HepG2 (cell line): ENCODE results near the gene PARK7. TPM values are rescaled to one million over a fixed set of nuclear protein-coding genes. Genes with fewer than 3 reads are reported as not detected.

ENCODE experiments used
- BORCS8-MEF2B ChIP-seq: sonication (generic); formaldehyde crosslinking; IDR thresholded peaks from 2 replicates; pipeline ENCODE4 v1.8.0; 2022; ENCODE audit warnings: mild to moderate bottlenecking, missing genetic modification reagents
- CHCHD3 ChIP-seq: sonication (generic); formaldehyde crosslinking; IDR thresholded peaks from 2 replicates; pipeline ENCODE4 v1.8.0; 2022; ENCODE audit warnings: mild to moderate bottlenecking, missing genetic modification reagents, moderate library complexity
- CHD4 ChIP-seq: fragments of 200-600 bp; sonication (generic); IDR thresholded peaks from 2 replicates; pipeline ENCODE4 v1.7.0; 2017; ENCODE audit warnings: mild to moderate bottlenecking, low read length, borderline replicate concordance
- EP300 ChIP-seq, 3 experiments: sonication (generic) in 1 of 3; formaldehyde crosslinking in 1 of 3; IDR thresholded peaks; 2 replicates each; pipeline versions ENCODE4 v1.5.1 to v1.6.1; 2011 to 2020; ENCODE audit warnings: low read depth in 2 of 3, low read length in 2 of 3, borderline replicate concordance in 1 of 3, improper control_type of control experiment in 1 of 3, mild to moderate bottlenecking in 1 of 3, missing genetic modification reagents in 1 of 3, moderate library complexity in 1 of 3
- FOXM1 ChIP-seq: sonication (generic); formaldehyde crosslinking; IDR thresholded peaks from 2 replicates; pipeline ENCODE4 v1.5.0; 2020; ENCODE audit warnings: missing genetic modification reagents
- HDAC2 ChIP-seq: sonication (generic); formaldehyde crosslinking; IDR thresholded peaks from 2 replicates; pipeline ENCODE4 v1.4.0; 2020; ENCODE audit warnings: missing genetic modification reagents
- HES4 ChIP-seq: sonication (generic); formaldehyde crosslinking; IDR thresholded peaks from 2 replicates; pipeline ENCODE4 v1.9.0; 2021; ENCODE audit warnings: mild to moderate bottlenecking, missing genetic modification reagents, borderline replicate concordance
- LCORL ChIP-seq, 2 experiments: fragments of 450-650 bp in 1 of 2; sonication (generic) in 1 of 2; formaldehyde crosslinking in 1 of 2; IDR thresholded peaks; 2 replicates each; pipeline versions ENCODE4 v1.5.0 to v1.6.1; 2017 to 2020; ENCODE audit warnings: antibody characterized with exemption in 1 of 2, missing genetic modification reagents in 1 of 2
- MIER2 ChIP-seq: IDR thresholded peaks from 2 replicates; pipeline ENCODE4 v1.6.1; 2016; ENCODE audit warnings: missing biosample characterization, missing genetic modification reagents
- NFIB ChIP-seq: sonication (generic); formaldehyde crosslinking; IDR thresholded peaks from 2 replicates; pipeline ENCODE4 v1.9.0; 2021; ENCODE audit warnings: missing genetic modification reagents, mild to moderate bottlenecking, borderline replicate concordance
- NR2F6 ChIP-seq, 2 experiments: IDR thresholded peaks; 2 replicates each; pipeline ENCODE4 v1.6.1; 2016; ENCODE audit warnings: antibody characterized with exemption in 1 of 2, mild to moderate bottlenecking in 1 of 2
- ONECUT2 ChIP-seq: sonication (generic); formaldehyde crosslinking; IDR thresholded peaks from 2 replicates; pipeline ENCODE4 v1.4.0; 2020; ENCODE audit warnings: missing genetic modification reagents
- SIN3A ChIP-seq: IDR thresholded peaks from 2 replicates; pipeline ENCODE4 v1.6.1; 2011; ENCODE audit warnings: low read depth, mild to moderate bottlenecking, control low read depth, low read length, borderline replicate concordance
- TRIM24 ChIP-seq: sonication (generic); formaldehyde crosslinking; IDR thresholded peaks from 2 replicates; pipeline ENCODE4 v1.8.0; 2022; ENCODE audit warnings: mild to moderate bottlenecking, missing genetic modification reagents
- ZBTB3 ChIP-seq: sonication (generic); formaldehyde crosslinking; IDR thresholded peaks from 2 replicates; pipeline ENCODE4 v1.4.0; 2020; ENCODE audit warnings: low read depth, mild to moderate bottlenecking, moderate library complexity, missing genetic modification reagents, borderline replicate concordance
- ZNF224 ChIP-seq: sonication (generic); formaldehyde crosslinking; IDR thresholded peaks from 2 replicates; pipeline ENCODE4 v1.5.0; 2020; ENCODE audit warnings: mild to moderate bottlenecking, missing genetic modification reagents
- ZNF225 ChIP-seq: sonication (generic); formaldehyde crosslinking; IDR thresholded peaks from 2 replicates; pipeline ENCODE4 v1.4.0; 2020; ENCODE audit warnings: mild to moderate bottlenecking, missing genetic modification reagents
- ZNF331 ChIP-seq: sonication (generic); formaldehyde crosslinking; IDR thresholded peaks from 2 replicates; pipeline ENCODE4 v1.4.0; 2020; ENCODE audit warnings: missing genetic modification reagents
- ZNF468 ChIP-seq: sonication (generic); formaldehyde crosslinking; IDR thresholded peaks from 2 replicates; pipeline ENCODE4 v1.8.0; 2022; ENCODE audit warnings: mild to moderate bottlenecking, moderate library complexity, missing genetic modification reagents
- ZNF510 ChIP-seq: sonication (generic); formaldehyde crosslinking; IDR thresholded peaks from 2 replicates; pipeline ENCODE4 v1.4.0; 2020; ENCODE audit warnings: low read depth, mild to moderate bottlenecking, missing genetic modification reagents
- ZNF547 ChIP-seq: sonication (generic); formaldehyde crosslinking; IDR thresholded peaks from 2 replicates; pipeline ENCODE4 v1.5.1; 2020; ENCODE audit warnings: mild to moderate bottlenecking, missing genetic modification reagents
- ZNF556 ChIP-seq: sonication (generic); formaldehyde crosslinking; IDR thresholded peaks from 2 replicates; pipeline ENCODE4 v1.4.0; 2020; ENCODE audit warnings: mild to moderate bottlenecking, missing genetic modification reagents, borderline replicate concordance
- polyA plus RNA-seq, 8 experiments: library from polyadenylated mRNA; depleted of rRNA in 3 of 8; stranded (reverse) in 7 of 8; unstranded in 1 of 8; fragments of >200 nt; fragmentation: Illumina TruSeq in 4 of 8; extraction: Trizol in 4 of 8; gene quantifications; 2 replicates each; pipeline versions ENCODE4 v1.2.1 to v1.2.3, GENCODE V29; 2011 to 2016; ENCODE audit warnings: low read depth in 4 of 8, missing spikeins in 1 of 8, mixed read lengths in 1 of 8; ENCODE audit not compliant: insufficient read depth in 1 of 8
- total RNA-seq, 5 experiments: library from RNA; depleted of rRNA; stranded (reverse); fragments of >200 nt; fragmentation: Illumina TruSeq; extraction: Trizol; gene quantifications; 2 replicates each; pipeline ENCODE4 v1.2.3, GENCODE V29; 2016; ENCODE audit warnings: low read depth in 1 of 5
- TF ChIP-seq, protein P1 (sequence below): sonication (generic); formaldehyde crosslinking; IDR thresholded peaks from 2 replicates; pipeline ENCODE4 v1.4.0; 2020; ENCODE audit warnings: mild to moderate bottlenecking, low read depth, missing genetic modification reagents
- TF ChIP-seq, protein P2 (sequence below): IDR thresholded peaks from 2 replicates; pipeline ENCODE4 v1.6.1; 2016; ENCODE audit warnings: missing compliant biosample characterization, missing genetic modification reagents, borderline replicate concordance
- TF ChIP-seq, protein P3 (sequence below): sonication (generic); formaldehyde crosslinking; conservative IDR thresholded peaks from 2 replicates; pipeline ENCODE4 v1.8.0; 2022; ENCODE audit warnings: missing genetic modification reagents

The PARK7 gene
- total and polyA plus RNA-seq, 2 of the 13 experiments (the other 11 are each of a cell fraction or from before 2014, with no cell fraction given): 212 to 296 TPM

DNA sequence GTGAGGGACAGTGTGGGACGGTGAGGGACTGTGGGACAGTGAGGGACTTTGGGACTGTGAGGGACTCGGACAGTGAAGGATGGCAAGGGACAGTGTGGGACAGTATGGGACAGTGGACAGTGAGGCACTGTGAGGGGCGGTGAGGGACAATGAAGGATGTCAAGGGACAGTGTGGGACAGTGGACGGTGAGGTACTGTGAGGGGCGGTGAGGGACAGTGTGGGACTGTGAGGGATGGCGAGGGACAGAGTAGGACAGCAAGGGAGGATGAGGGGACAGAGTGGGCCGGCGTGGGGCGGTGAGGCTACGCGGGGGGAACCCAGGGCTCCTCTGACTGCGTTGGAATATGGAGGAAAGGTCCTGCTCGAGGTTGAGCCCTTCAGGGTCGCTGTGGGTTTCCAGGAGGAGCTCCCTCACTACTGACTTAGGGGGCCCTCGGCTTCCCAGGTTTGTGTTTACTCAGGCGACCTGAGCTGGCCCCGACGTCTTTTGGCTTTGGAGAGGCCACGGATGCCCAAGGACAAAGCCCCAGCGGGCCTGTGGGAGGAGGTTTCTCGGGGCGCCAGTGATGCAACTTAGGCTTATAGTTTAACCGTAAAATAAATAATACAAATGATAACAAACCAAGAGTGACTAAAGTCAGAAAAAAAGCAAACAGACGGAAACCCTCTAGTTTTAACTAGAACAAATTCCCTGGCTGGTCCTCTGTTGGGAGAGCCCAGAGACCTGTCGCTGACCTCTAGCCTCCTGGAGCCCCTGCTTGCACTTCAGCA is 65.7 kb downstream of the PARK7 start (continued):
- TF ChIP-seq LCORL (IDR thresholded peaks at IDR 0.05) (no peak), LCORL (CRISPR knock-in tag; IDR thresholded peaks at IDR 0.05) (no peak; the same call in none of the 2 replicates), CHCHD3 (CRISPR knock-in tag) (0 out of 2 replicates have a peak, but pooled peaks have one; percentile 15), MIER2 (no peak), HES4 (CRISPR knock-in tag) (no peak), SIN3A (no peak), TRIM24 (CRISPR knock-in tag) (no peak), ZNF224 (CRISPR knock-in tag) (peak; percentile 42; the same call in 1 of the 2 replicates), ZNF510 (CRISPR knock-in tag) (peak; percentile 40), HDAC2 (CRISPR knock-in tag) (peak; percentile 89), ONECUT2 (no peak), NR2F6 (IDR thresholded peaks at IDR 0.05) (peak; percentile 92), NR2F6 (CRISPR knock-in tag; IDR thresholded peaks at IDR 0.05) (peak; percentile 87), BORCS8-MEF2B (CRISPR knock-in tag) (0 out of 2 replicates have a peak, but pooled peaks have one; percentile 36), ZBTB3 (CRISPR knock-in tag) (no peak), EP300 (IDR thresholded peaks at IDR 0.05; ENCODE audit: low read depth in 2 of 2, low read length in 2 of 2) (peak; percentile 48 to 97; a peak in 2 of 4 replicates), EP300 (CRISPR knock-in tag; IDR thresholded peaks at IDR 0.05; ENCODE audit: borderline replicate concordance) (peak; percentile 48; the same call in 1 of the 2 replicates), CHD4 (no peak), ZNF556 (peak; percentile 31; the same call in 1 of the 2 replicates), ZNF468 (CRISPR knock-in tag) (no peak), ZNF331 (CRISPR knock-in tag) (no peak; the same call in 1 of the 2 replicates), NFIB (peak; percentile 58; the same call in 1 of the 2 replicates), ZNF547 (peak; percentile 21; the same call in 1 of the 2 replicates), FOXM1 (CRISPR knock-in tag) (no peak), ZNF225 (CRISPR knock-in tag) (0 out of 2 replicates have a peak, but pooled peaks have one; percentile 4)
- TF ChIP-seq, protein P1, sequence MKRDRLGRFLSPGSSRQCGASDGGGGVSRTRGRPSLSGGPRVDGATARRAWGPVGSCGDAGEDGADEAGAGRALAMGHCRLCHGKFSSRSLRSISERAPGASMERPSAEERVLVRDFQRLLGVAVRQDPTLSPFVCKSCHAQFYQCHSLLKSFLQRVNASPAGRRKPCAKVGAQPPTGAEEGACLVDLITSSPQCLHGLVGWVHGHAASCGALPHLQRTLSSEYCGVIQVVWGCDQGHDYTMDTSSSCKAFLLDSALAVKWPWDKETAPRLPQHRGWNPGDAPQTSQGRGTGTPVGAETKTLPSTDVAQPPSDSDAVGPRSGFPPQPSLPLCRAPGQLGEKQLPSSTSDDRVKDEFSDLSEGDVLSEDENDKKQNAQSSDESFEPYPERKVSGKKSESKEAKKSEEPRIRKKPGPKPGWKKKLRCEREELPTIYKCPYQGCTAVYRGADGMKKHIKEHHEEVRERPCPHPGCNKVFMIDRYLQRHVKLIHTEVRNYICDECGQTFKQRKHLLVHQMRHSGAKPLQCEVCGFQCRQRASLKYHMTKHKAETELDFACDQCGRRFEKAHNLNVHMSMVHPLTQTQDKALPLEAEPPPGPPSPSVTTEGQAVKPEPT (CRISPR knock-in tag): no peak
- TF ChIP-seq, protein P2, sequence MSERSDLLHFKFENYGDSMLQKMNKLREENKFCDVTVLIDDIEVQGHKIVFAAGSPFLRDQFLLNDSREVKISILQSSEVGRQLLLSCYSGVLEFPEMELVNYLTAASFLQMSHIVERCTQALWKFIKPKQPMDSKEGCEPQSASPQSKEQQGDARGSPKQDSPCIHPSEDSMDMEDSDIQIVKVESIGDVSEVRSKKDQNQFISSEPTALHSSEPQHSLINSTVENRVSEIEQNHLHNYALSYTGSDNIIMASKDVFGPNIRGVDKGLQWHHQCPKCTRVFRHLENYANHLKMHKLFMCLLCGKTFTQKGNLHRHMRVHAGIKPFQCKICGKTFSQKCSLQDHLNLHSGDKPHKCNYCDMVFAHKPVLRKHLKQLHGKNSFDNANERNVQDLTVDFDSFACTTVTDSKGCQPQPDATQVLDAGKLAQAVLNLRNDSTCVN: no peak; the same call in 1 of the 2 replicates
- TF ChIP-seq, protein P3, sequence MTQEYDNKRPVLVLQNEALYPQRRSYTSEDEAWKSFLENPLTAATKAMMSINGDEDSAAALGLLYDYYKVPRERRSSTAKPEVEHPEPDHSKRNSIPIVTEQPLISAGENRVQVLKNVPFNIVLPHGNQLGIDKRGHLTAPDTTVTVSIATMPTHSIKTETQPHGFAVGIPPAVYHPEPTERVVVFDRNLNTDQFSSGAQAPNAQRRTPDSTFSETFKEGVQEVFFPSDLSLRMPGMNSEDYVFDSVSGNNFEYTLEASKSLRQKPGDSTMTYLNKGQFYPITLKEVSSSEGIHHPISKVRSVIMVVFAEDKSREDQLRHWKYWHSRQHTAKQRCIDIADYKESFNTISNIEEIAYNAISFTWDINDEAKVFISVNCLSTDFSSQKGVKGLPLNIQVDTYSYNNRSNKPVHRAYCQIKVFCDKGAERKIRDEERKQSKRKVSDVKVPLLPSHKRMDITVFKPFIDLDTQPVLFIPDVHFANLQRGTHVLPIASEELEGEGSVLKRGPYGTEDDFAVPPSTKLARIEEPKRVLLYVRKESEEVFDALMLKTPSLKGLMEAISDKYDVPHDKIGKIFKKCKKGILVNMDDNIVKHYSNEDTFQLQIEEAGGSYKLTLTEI (CRISPR knock-in tag): no peak
